Hematopoietic multipotent progenitor cell treated with erythropoietin and hydrocortisone succinate and interleukin-3 and kit ligand, for 8 days (in vitro differentiated cells): Measurements from ENCODE around the gene NBAS.
"Not testable (repeated sequence)": the region's sequence is repeated elsewhere in the genome, so short reads cannot be mapped to it uniquely, and the experiment has no call there.

Experiments
- DNase-seq: peaks from one replicate; pipeline ENCODE4 v3.0.0-alpha.2; 2015

The NBAS gene

GRCh38 chr2:15253247-15253646, 307.9 kb downstream of the NBAS start:
- DNase-seq = no peak

DNA sequence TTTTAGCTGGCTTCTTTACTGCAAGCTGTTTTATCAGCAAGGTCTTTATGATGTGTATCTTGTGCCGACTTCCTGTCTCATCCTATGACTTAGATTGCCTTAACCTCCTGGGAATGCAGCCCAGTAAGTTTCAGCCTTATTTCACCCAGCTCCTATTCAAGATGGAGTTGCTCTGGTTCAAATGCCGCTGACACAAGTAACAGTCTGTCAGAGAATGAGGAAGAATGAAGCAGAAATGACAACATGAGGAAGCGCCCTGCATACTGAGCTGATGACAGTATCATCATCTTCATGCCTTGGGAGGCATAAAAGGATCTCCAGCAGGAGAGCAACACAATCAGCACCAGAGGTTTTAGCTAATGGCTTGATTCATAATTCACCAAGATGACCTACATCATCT, 309.4 kb downstream of the NBAS start:
- DNase-seq = no peak

DNA sequence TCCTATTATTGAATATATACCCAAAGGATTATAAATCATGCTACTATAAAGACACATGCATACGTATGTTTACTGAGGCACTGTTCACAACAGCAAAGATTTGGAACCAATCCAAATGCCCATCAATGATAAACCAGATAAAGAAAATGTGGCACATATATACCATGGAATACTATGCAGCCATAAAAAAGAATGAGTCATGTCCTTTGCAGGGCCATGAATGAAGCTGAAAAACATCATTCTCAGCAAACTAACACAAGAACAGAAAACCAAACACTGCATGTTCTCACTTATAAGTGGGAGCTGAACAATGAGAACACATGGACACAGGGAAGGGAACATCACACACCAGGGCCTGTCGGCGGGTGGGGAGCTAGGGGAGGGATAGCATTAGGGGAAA, 310.2 kb downstream of the NBAS start:
- DNase-seq = not testable (repeated sequence)

- DNase-seq = no peak
Measured at GRCh38 chr2:15246870-15247269, 314.3 kb downstream of the NBAS start.

GRCh38 chr2:15243762-15244161, 317.4 kb downstream of the NBAS start:
- DNase-seq = peak; percentile 65

- DNase-seq = peak; percentile 66
Measured at GRCh38 chr2:15242936-15243461, 318.1 kb downstream of the NBAS start.

DNA sequence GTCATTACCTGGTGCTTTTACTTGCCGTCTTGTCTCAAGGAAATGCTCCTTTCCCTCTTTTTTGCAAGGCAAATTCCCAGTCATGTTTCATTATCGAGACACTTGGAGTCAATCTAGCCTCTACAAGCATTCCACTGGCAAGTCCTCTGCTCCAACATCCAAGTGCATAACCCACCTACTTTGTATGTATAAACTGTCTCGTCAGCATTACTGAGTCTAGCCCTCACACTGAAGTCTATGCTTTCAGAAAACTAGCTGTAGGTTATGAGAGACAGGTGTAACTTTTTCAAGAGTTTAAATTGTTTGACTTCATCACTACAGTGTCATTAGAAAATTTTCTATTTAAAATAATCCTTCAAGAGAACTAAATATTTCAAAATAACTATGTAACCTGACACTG, 319.2 kb downstream of the NBAS start:
- DNase-seq = no peak

GRCh38 chr2:15241201-15241600, 319.9 kb downstream of the NBAS start:
- no peak for DNase-seq

- DNase-seq = no peak
Measured at GRCh38 chr2:15238028-15238427, 323.1 kb downstream of the NBAS start.

DNA sequence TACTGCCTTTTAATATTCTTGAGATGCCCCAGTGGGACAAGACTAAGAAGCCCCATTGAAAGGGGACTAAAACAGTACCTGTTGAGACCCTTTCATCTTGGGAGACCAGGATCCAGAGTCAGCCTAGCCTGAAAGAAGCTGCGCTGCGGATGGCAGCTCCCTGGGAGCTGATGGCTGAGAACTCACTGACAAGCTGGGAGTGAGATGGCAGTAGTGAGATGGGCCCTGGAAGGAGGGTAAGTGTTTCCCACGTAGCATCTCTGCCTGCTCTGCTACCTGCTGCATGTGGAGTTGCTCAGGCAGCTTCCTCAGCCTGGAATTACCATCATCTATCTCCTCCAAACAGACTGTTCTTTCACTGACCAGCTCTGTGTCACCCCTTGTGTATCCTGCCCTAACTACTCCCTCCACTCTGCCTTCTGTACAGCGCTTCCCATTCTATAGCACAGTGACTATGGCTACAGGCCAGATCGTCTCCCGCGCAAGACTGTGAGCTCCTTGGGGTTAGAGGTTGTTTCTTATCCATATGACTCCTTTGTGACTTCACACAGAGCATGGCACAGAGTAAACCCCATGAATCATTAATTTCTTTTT, 330.4 kb downstream of the NBAS start:
- DNase-seq = no peak

DNA sequence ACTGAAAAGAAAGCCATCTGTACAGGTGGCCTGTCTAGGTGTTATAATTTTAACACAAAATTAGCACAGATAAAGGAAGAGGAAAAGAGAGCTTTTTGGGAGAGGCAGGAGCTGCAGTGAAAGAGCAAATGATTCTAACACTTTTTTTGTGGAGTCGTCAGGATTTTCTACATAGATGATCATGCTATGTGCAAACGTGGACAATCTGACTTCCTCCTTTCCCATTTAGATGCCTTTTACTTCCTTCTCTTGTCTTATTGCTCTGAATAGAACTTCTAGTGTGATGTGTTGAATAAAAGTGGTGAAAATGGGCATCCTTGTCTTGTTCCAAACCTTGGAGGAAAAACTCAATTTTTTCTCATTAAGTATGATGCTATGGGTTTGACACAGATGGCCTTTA, 334.5 kb downstream of the NBAS start:
- DNase-seq = no peak

DNA sequence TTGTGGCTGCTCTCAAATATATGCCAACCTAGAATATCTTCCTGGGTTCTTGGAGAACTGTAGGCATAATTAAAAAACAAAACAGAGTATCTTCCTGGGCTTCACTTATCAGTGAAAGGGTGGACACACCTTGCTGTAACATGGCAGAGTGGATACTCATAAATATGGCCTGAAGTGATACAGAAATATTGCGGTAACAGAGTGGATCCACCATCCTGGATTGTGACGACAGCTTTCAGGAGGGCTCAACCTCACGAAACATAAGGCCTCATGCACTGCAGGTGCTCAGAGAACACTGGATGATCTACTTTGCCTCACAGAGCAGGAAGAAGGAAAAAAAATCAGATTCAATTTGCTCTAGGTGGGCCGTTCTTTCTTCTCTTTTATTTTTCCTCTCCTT, 336.0 kb downstream of the NBAS start:
- peak; percentile 26 for DNase-seq

DNA sequence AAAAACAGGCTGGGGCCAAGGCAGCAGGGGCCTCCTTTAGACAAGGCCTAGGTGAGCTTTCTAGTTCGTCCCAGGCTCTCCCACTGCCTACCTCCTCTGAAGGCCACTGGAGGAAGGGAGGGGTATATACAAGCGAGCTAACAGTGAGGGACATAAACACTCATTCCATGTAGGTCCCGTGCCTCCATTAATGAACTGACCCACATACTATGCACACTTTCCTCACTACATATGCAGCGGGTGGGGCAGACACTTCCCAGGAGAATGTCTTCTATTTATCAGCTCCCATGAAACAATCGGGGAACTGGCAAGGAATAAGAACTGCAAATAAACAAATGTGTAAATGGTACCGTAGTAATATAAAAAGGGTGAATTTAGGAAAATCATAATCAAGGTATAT, 336.5 kb downstream of the NBAS start:
- DNase-seq = no peak

DNA sequence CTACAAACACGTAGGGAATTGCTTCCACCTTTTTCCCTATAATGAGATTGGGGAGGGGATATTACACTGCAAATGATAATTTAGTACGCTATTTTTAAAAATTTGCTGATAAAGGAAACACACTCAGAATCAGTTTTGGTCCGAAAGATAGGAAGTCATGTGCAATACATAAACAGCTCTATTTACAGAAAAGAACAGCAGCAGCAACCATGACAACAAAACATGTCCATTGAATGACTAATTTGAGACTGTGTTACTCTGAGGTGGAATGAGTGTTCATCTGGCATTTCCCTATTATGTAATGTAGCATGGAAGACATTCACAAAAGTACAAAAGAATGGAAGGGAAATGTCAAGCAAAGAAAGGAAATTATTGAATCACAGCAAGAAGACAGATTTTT, 337.2 kb downstream of the NBAS start:
- no peak for DNase-seq

DNA sequence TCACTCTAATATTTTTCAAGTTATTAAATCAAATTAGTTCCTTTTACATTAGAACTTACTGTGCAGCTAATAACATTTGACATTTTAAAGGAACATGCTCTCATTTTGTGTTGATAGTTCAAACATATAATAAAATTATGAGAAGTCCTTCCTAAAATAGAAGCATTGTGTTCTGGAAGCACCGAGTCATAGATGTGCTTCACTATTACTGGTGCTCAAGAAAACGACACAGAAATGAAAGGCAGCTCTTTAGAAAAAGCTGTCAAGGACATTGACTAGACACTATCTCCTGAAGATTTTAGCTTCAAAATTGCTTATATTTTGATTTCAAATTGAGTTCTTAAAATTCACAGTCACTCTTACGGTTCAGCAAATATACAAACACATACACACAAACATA, 338.3 kb downstream of the NBAS start:
- DNase-seq = no peak

- DNase-seq = no peak
Measured at GRCh38 chr2:15220603-15221002, 340.5 kb downstream of the NBAS start.

DNA sequence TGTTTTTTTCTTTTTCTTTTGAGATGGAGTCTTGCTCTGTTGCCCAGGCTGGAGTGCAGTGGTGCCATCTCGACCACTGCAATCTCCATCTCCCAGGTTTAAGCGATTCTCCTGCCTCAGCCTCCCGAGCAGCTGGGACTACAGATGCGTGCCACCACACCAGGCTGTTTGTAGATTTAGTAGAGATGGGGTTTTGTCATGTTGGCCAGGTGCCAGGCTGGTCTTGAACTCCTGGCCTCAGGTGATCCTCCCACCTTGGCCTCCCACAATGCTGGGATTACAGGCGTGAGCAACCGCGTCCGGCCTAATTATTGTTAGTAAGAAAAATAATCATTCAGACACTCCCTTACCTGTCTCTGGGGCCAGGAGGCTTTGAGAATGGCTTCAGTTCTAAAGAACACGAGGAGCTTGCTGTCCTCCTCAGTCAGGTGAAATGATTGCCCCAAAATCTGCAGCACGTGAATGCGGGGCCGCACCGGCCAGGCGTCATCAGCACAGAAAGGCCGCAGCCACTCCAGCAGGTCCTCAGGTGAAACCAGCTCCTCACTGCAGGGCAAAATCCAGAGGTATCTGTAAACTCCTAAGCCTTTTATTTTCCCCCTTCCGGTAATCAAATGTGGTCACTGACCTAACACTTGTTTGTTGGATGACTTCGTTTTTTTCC, 342.6 kb downstream of the NBAS start:
- no peak for DNase-seq

DNA sequence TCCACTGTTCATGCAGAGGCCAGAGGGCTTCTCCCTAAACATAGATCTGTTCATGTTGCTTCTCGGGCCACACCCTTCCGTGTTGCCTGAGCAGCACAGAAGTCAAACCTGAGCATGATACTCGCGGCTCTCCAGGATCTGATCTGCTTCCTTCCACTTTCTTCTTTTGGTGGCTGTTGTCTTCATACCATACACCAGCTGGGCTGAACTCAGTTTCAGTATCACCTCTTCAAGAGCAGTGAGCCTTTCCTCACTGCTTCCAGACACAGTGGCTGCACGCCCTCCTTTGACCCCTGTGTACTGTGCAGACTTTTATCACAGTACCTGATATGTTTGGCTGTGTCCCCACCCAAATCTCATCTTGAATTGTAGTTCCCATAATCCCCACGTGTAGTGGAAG, 348.9 kb downstream of the NBAS start:
- no peak for DNase-seq

DNA sequence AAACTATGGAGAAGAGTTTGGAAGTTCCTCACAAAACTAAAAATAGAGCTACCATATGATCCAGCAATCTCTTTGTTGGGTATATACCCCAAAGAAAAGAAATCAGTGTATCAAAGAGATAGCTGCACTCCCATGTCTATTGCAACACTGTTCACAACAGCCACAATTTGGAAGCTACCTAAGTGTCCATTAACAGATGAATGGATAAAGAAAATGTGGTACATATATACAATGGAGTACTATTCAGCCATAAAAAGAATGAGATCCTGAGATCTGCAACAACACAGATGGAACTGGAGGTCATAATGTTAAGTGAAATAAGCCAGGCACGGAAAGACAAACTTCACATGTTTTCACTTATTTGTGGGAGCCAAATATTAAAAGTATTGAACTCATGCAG, 350.6 kb downstream of the NBAS start:
- not testable (repeated sequence) for DNase-seq

- DNase-seq = no peak
Measured at GRCh38 chr2:15206419-15206818, 354.7 kb downstream of the NBAS start.

- DNase-seq = no peak
Measured at GRCh38 chr2:15205562-15205961, 355.6 kb downstream of the NBAS start.

DNA sequence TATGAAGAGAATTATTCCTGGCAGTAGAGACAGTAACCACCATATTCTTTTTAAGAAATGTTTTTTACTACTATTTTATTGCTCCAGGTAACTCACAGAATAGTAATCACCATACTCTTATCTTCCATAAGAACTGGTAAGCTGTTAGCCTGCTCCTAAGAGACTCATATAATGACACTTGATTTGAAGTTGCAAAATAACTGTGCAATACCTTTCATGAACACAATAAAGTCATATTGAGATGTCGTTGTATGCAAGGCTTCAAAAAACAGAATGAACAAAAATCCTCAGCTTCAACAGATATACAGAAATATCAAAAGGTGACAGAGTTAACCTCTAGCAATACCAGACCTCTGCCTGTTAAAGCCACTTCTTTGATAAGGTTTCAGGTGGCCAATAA, 360.1 kb downstream of the NBAS start:
- peak; percentile 48 for DNase-seq

GRCh38 chr2:15200581-15200980, 360.6 kb downstream of the NBAS start:
- peak; percentile 78 for DNase-seq

GRCh38 chr2:15198051-15198450, 363.1 kb downstream of the NBAS start:
- DNase-seq = no peak

- DNase-seq = no peak
Measured at GRCh38 chr2:15195813-15196212, 365.3 kb downstream of the NBAS start.
